GM18870 (cell line): ENCODE results near the gene SGTA.

ENCODE experiments used
- ATAC-seq: cut with Tn5 transposase; IDR thresholded peaks from one replicate; pipeline ENCODE4 v1.9.1; 2021; ENCODE audit warnings: moderate library complexity; ENCODE audit not compliant: unreplicated experiment

SGTA gene

DNA sequence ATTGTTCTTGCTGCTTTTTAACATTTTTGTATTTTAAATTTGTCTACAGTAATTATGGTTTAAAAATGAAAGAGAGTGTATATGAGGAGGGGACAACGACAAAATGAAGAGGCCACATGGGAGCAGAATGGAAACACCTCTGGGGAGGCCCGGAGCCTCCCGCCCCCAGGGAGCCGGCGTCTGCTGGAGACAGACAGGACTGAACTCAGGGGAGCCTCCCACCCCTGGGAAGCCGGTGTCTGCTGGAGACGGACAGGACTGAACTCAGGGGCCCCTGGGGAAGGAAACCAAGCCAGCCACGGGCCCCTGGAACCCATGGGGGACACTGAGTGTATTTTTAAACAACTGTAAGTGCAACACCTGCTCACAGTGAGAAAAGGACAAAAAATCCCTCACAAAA lies 26.6 kb downstream of the SGTA start:
- no peak for ATAC-seq

- no peak for ATAC-seq
Measured at GRCh38 chr19:2755811-2756210, 27.3 kb downstream of the SGTA start.

- ATAC-seq, result no peak
Measured at GRCh38 chr19:2755448-2755705, 27.7 kb downstream of the SGTA start.

DNA sequence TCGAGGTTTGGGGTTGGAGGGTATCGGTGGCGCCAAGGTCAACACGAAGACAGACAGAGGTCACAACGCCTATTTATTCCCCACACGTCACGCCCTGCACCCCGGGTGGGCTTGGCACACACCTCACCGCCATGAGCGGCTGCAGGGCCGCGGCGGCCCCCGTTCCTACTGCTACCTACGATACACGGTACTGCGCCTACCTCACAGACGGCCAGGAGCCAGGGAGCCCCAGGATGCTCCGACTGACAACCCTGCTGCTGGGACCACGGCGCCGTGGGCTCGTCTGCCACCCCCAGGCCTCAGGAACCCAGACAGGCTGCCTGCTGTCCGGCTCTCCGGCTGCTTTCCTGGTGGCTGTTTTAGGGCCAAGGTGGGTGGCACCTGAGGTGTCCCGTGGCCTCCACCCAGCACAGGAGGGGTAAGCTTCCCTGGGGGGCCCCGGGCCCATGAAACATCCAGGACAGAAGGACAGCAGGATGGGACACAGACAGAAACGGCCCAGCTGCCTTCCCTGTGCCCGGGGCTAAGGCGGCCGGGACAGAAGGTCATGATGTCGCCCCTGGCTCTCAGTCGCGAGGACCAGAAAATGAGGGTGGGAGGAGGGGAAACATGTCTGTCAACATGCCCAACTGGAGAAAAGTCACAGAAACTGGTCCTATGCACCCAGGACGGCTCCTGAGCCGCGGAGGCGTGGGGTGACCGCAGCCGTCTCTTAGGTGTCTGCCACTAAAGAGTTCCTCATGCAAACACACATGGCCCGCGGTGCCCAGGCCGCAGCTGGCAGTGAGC lies 28.2 kb downstream of the SGTA start:
- ATAC-seq, result no peak

DNA sequence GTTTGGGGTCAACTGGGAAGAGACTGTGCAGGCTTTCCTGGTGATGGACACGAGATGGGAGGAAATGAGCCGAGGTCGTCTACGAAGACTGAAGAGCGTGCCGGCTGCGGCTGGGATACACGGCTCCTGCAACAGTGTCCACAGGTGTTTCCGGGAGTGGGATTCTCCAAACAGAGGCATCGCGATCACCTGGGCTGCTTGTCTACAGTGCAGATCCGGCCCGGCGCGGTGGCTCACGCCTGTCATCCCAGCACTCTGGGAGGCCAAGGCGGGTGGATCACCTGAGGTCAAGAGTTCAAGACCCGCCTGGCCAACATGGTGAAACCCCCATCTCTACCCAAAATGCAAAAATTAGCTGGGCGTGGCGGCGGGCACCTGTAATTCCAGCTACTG lies 31.6 kb downstream of the SGTA start:
- no peak for ATAC-seq

- no peak for ATAC-seq
Measured at GRCh38 chr19:2750808-2751437, 32.1 kb downstream of the SGTA start.

GRCh38 chr19:2747349-2747748 lies 35.7 kb downstream of the SGTA start:
- ATAC-seq, result no peak

GRCh38 chr19:2744113-2744512 lies 39.0 kb downstream of the SGTA start:
- ATAC-seq, result no peak

DNA sequence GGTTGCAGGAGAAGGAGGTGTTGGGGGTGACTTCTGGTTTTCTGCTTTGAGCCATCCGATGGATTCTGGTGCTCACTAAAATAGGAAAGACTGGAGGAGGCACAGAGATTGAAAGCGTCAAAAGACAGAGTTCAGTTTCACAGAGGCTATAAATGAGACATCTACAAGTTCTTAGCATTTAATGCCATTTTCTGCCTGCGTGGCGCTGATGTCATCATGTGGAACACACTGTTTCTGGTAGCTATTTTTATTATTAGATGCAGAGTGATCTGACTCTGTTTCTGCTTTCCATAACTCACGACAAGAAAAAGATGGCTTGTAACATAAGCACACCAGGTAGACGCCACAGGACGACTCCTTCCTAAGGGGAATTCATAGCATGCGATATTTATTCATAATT lies 40.0 kb downstream of the SGTA start:
- ATAC-seq, result no peak

- no peak for ATAC-seq
Measured at GRCh38 chr19:2740314-2740656, 42.8 kb downstream of the SGTA start.

GRCh38 chr19:2739602-2740313 lies 43.3 kb downstream of the SGTA start, which contains the start of gene SLC39A3:
TSS of gene SLC39A3 (minus strand) at chr19:2740017. CDS start at chr19:2737257, 2,760 bp downstream.
- peak; percentile 89 for ATAC-seq

DNA sequence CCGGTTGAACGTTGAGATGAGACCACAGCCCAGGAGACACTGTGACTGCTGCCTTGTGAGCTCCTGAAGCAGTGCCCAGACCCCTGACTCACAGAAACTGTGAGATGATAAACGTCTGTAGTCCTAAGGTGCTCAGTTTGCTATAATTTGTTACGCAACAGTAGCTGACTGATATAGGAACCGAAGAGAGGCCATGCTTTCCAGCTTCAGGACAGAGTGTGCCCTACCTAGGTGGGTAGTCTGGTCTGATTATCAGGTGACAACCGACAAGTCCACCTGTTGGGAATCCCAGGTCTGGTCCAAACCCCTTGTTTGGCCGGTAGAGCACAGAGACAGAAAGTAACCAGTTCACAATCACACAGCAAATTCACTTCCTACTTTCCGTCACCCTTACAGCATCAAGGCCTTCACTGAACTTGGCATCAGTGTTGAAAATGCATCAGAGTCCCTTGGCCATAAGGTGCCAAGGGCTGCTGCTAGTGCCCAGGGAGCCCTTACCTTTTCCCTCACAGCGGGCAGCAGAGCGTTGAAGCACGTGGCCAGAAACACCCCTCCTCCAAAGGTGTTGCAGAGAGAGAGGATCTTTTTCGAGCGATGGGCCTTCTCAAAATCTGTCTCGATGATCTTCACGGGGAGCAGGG lies 46.4 kb downstream of the SGTA start:
- ATAC-seq, result no peak

DNA sequence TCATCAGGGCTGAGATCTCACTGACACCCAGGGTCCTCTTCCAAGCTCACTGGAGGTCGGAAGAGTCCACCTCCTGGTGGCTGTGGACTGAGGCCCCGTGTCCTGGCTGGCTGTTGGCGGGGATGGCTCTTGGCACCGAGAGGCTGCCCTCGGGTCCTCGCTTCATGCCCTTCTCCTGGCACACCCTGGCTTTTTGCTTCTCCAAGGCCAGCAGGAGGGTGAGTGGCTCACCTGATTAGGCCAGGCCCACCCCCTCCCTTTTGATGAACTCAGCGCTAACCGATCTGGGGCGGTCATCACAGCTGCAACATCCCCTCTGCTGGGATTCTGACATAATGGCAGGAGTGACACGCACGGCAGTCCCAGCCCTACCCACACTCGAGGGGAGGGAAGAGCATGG lies 47.7 kb downstream of the SGTA start:
- ATAC-seq, result no peak

DNA sequence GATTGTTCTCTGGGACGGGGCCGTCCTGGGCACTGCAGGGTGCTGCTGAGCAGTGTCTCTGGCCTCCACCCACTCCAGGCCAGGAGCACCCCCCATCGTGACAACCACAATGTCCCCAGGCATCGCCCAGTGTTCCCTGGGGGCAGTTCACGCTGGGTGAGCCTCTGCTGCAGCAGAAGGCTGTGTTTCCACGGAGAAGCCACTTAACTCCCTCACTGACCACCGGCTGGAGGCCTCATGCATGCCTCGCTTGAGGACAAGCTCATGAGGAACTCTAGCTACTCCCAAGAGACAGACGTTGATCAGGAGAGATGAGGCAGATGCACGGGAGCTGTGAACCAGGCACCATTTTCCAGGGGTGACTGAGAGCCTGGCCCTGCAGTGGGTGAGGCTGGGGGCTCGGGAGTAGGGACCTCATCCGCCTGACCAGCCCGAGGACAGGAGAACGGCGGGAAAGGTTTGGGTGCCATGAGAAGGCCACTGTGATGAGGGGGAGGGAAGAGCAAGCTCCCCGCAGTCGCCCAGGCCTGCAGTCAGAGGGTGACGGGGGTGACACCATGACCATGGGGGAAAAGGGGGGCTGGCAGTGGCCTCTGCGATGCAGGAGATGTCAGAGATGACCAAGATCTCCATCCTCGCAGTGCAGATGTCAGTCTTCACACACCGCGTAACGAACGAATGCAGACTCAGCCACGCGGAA lies 48.3 kb downstream of the SGTA start:
- no peak for ATAC-seq

DNA sequence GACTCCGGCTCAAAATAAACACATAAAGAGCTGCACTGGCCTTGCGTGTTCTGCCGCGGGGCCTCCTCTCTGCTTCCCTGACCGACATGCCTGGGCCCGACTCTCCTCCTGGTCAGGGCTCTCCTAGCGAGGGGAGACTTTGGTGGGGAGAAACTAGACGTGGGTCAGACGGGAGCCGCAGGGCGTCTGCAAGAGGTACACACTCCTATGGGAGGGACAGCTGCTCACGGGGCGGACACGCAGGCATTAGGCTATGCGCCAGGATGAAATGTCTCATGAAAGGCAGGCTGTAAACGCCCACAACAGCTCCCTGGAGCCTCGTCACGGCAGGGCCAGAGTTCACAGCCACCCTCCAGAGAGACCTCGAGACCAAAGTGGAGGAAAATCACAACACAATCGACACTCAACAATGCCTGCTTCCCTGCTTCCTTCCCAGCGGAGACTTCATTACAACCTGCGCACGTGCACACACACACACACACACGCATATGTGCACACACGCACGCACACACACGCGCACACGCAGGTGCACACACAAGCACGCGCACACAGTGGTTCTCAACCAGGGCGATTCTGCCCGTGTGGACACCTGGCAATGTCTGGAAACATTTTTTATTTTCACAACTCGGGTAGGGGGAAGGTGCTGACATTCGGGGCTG lies 49.0 kb downstream of the SGTA start:
- ATAC-seq, result no peak

- no peak for ATAC-seq
Measured at GRCh38 chr19:2732883-2733282, 50.2 kb downstream of the SGTA start.

DNA sequence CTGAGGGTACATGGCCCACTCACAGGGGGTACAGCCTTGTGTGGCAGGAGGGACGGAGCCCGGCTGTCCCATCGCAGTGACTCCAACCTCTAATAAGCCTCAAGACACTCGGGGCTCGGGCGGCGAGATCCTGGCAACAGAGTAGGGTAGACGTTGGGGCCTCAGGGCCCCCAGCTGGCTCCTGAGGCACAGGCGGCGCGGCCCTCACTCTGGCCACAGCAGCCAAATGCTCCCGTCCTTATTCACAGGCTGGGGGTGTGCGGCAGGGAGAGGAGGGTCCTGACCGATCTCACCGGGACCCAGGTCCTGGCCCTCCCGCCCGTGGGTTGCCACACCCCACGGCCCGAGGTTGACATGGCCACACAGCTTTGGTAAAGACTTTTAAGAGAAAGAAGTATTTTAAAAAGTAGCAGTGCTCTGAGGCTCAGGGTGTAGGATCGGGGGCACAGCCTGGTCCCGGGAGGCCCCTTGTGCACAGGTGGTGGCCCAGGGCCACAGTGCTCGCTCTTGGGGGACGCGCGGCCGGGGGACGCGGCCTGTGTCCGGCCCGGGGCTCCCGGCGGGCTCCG lies 50.8 kb downstream of the SGTA start:
- ATAC-seq, result no peak

DNA sequence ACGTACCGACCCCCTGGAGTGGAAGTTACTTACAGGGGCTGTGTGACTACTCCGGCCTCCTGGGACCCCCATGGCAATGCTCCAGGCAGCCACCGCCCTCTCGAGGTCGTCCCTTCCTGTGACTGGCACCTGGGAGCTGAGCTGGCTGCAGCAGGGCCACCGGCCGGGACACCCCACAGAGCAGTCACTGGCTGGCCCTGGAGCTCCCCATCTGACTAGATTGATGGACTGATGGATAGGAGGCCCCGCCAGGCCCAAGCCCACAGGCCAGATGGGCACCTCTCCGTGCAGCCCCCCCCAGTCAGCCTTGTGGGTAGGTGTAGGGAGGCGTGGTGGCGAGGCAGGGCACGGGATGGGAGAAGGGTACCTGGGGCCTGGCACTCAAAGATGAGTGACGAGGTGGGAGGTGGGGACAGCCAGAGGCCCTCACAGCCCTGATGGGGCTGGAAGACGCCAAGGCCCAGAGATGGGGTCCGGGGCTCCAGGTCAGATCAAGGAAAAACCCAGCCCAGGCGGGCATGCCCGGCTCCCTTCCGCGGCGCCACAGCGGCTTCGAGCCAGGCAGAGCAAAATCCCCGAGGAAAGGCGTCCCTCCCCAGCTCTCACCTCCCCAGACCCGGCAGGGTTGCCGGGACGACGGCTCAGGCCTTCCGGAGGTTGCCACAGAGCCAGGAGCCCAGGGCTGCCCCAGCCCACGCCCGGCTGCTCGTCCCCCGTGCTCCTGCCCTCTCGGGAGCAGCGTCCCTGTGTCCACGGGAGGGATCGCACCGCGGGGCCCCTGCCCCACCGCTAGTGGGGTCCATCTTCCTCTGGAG lies 51.7 kb downstream of the SGTA start:
- no peak for ATAC-seq

GRCh38 chr19:2729943-2730818 lies 52.9 kb downstream of the SGTA start:
- no peak for ATAC-seq
